WTC11 (cell line): ENCODE results near the gene RTN4RL1. TPM values are rescaled to one million over a fixed set of nuclear protein-coding genes. Genes with fewer than 3 reads are reported as not detected.
A peak's percentile ranks its signal among the peaks of the same experiment; 100 is the strongest.

Experiments used
- AFF4 ChIP-seq: sonication (generic); formaldehyde crosslinking; IDR thresholded peaks from 2 replicates; pipeline ENCODE4 v1.8.1; 2023; ENCODE audit warnings: mild to moderate bottlenecking, missing genetic modification reagents, borderline replicate concordance
- ARID4B ChIP-seq: sonication (generic); formaldehyde crosslinking; IDR thresholded peaks from 2 replicates; pipeline ENCODE4 v1.8.0; 2023; ENCODE audit warnings: missing genetic modification reagents, mild to moderate bottlenecking, borderline replicate concordance
- ATF1 ChIP-seq: sonication (generic); formaldehyde crosslinking; IDR thresholded peaks from 2 replicates; pipeline ENCODE4 v1.8.1; 2023; ENCODE audit warnings: mild to moderate bottlenecking, moderate library complexity, missing genetic modification reagents
- ATF6 ChIP-seq: sonication (generic); formaldehyde crosslinking; IDR thresholded peaks from 2 replicates; pipeline ENCODE4 v1.8.1; 2023; ENCODE audit warnings: mild to moderate bottlenecking, missing genetic modification reagents
- CREB1 ChIP-seq: sonication (generic); formaldehyde crosslinking; IDR thresholded peaks from 2 replicates; pipeline ENCODE4 v1.8.0; 2023; ENCODE audit warnings: mild to moderate bottlenecking, missing genetic modification reagents
- EMX1 ChIP-seq: fragments of 250-450 bp; sonication (Bioruptor Pico); IDR thresholded peaks from 2 replicates; pipeline ENCODE4 v1.8.0; 2021; ENCODE audit warnings: mild to moderate bottlenecking
- ESRRA ChIP-seq: sonication (generic); formaldehyde crosslinking; IDR thresholded peaks from 2 replicates; pipeline ENCODE4 v1.8.1; 2022; ENCODE audit warnings: mild to moderate bottlenecking, missing genetic modification reagents, borderline replicate concordance
- FOXJ3 ChIP-seq: sonication (generic); formaldehyde crosslinking; IDR thresholded peaks from 2 replicates; pipeline ENCODE4 v1.9.0; 2021; ENCODE audit warnings: missing genetic modification reagents, mild to moderate bottlenecking, borderline replicate concordance
- OVOL2 ChIP-seq: fragments of 250-450 bp; sonication (Bioruptor Pico); IDR thresholded peaks from 2 replicates; pipeline ENCODE4 v1.9.0; 2021; ENCODE audit warnings: mild to moderate bottlenecking, borderline replicate concordance
- PRDM15 ChIP-seq: sonication (generic); formaldehyde crosslinking; IDR thresholded peaks from 2 replicates; pipeline ENCODE4 v1.8.0; 2022; ENCODE audit warnings: missing genetic modification reagents
- STAT6 ChIP-seq: sonication (generic); formaldehyde crosslinking; conservative IDR thresholded peaks from 2 replicates; pipeline ENCODE4 v1.8.1; 2023; ENCODE audit warnings: mild to moderate bottlenecking, low read depth, missing genetic modification reagents, moderate library complexity
- USF1 ChIP-seq: sonication (generic); formaldehyde crosslinking; IDR thresholded peaks from 2 replicates; pipeline ENCODE4 v1.8.0; 2022; ENCODE audit warnings: mild to moderate bottlenecking, missing genetic modification reagents
- ZBTB21 ChIP-seq: sonication (generic); formaldehyde crosslinking; IDR thresholded peaks from 2 replicates; pipeline ENCODE4 v1.8.1; 2023; ENCODE audit warnings: mild to moderate bottlenecking, missing genetic modification reagents, borderline replicate concordance
- ZMAT4 ChIP-seq: fragments of 250-450 bp; sonication (Bioruptor Pico); IDR thresholded peaks from 2 replicates; pipeline ENCODE4 v1.9.0; 2021; ENCODE audit warnings: mild to moderate bottlenecking
- ZNF423 ChIP-seq: fragments of 250-450 bp; sonication (Bioruptor Pico); IDR thresholded peaks from 2 replicates; pipeline ENCODE4 v2.1.2; 2022; ENCODE audit warnings: mild to moderate bottlenecking, moderate library complexity
- ZNF512 ChIP-seq: sonication (generic); formaldehyde crosslinking; IDR thresholded peaks from 2 replicates; pipeline ENCODE4 v1.8.1; 2022; ENCODE audit warnings: missing genetic modification reagents, borderline replicate concordance
- total RNA-seq: library from RNA; stranded (reverse); gene quantifications from 3 replicates; pipeline ENCODE4 v1.2.3, GENCODE V29; 2021

Gene RTN4RL1
- total RNA-seq, 1 experiment from 2014 or later = 0.72 TPM

GRCh38 chr17:2057760-2058585 is 32.8 kb upstream of the RTN4RL1 start (continued):
- TF ChIP-seq ZBTB21 (CRISPR knock-in tag) = no peak
- no peak for TF ChIP-seq STAT6
- TF ChIP-seq ESRRA = no peak
- TF ChIP-seq ATF6 (CRISPR knock-in tag) = no peak
- no peak for TF ChIP-seq CREB1 (CRISPR knock-in tag)
- TF ChIP-seq PRDM15 (CRISPR knock-in tag) = no peak; the same call in 1 of the 2 replicates
- no peak for TF ChIP-seq ZNF423 (CRISPR knock-in tag)
- no peak for TF ChIP-seq USF1 (CRISPR knock-in tag)
- TF ChIP-seq FOXJ3 (CRISPR knock-in tag) = no peak
- no peak for TF ChIP-seq AFF4
- TF ChIP-seq ZNF512 (CRISPR knock-in tag) = no peak
- no peak for TF ChIP-seq ZMAT4 (CRISPR knock-in tag)
- TF ChIP-seq ARID4B (CRISPR knock-in tag) = 0 out of 2 replicates have a peak, but pooled peaks have one; percentile 15
- no peak for TF ChIP-seq EMX1 (CRISPR knock-in tag)
- TF ChIP-seq OVOL2 (CRISPR knock-in tag) = no peak
- TF ChIP-seq ATF1 (CRISPR knock-in tag) = no peak
